ENCODE measurements around the gene PCDH18.

Gene PCDH18

GRCh38 chr4:137532869-137533236 is 559 bp upstream of the PCDH18 start:
- DNase-seq (ENCODE audit: low read depth), result no peak

GRCh38 chr4:137531168-137531985 is 917 bp downstream of the PCDH18 start:
- DNase-seq (ENCODE audit: low read depth), result no peak
- peak; percentile 67 for TF ChIP-seq CTCF (IDR thresholded peaks at IDR 0.05; ENCODE audit: control insufficient read depth, insufficient read depth, low read depth, low read length, missing control alignments)
- H3K4me3 ChIP-seq (ENCODE audit: control insufficient read depth, low read depth, low read length), result peak overlapping the region; percentile 66

More at GRCh38 chr4:137532869-137533236, 559 bp upstream of the PCDH18 start:
- TF ChIP-seq CTCF (IDR thresholded peaks at IDR 0.05; ENCODE audit: control insufficient read depth, insufficient read depth, low read depth, low read length, missing control alignments), result no peak
- peak overlapping the region; percentile 66 for H3K4me3 ChIP-seq (ENCODE audit: control insufficient read depth, low read depth, low read length)

- TF ChIP-seq CTCF (IDR thresholded peaks at IDR 0.05; ENCODE audit: control insufficient read depth, insufficient read depth, low read depth, low read length, missing control alignments), result no peak
- DNase-seq (ENCODE audit: low read depth), result peak; percentile 62
- H3K4me3 ChIP-seq (ENCODE audit: control insufficient read depth, low read depth, low read length), result peak overlapping the region; percentile 66
Measured at GRCh38 chr4:137530176-137530575, 2.1 kb downstream of the PCDH18 start.

- no peak for TF ChIP-seq CTCF (IDR thresholded peaks at IDR 0.05; ENCODE audit: control insufficient read depth, insufficient read depth, low read depth, low read length, missing control alignments)
- no peak for DNase-seq (ENCODE audit: low read depth)
- H3K4me3 ChIP-seq (ENCODE audit: control insufficient read depth, low read depth, low read length), result peak overlapping the region; percentile 66
Measured at GRCh38 chr4:137529432-137529831, 2.9 kb downstream of the PCDH18 start.

- peak overlapping the region; percentile 66 for H3K4me3 ChIP-seq (ENCODE audit: control insufficient read depth, low read depth, low read length)
- no peak for TF ChIP-seq CTCF (IDR thresholded peaks at IDR 0.05; ENCODE audit: control insufficient read depth, insufficient read depth, low read depth, low read length, missing control alignments)
- DNase-seq (ENCODE audit: low read depth), result no peak
Measured at GRCh38 chr4:137528673-137529072, 3.6 kb downstream of the PCDH18 start.

- DNase-seq (ENCODE audit: low read depth), result no peak
- no peak overlapping the region for H3K4me3 ChIP-seq (ENCODE audit: control insufficient read depth, low read depth, low read length)
- TF ChIP-seq CTCF (IDR thresholded peaks at IDR 0.05; ENCODE audit: control insufficient read depth, insufficient read depth, low read depth, low read length, missing control alignments), result no peak
Measured at GRCh38 chr4:137526681-137527080, 5.6 kb downstream of the PCDH18 start.
